ENCODE measurements around the gene GLG1. TPM values are rescaled to one million over a fixed set of nuclear protein-coding genes. Genes with fewer than 3 reads are reported as not detected.

Gene GLG1
- total RNA-seq, 1 experiment from 2014 or later = 237 TPM

DNA sequence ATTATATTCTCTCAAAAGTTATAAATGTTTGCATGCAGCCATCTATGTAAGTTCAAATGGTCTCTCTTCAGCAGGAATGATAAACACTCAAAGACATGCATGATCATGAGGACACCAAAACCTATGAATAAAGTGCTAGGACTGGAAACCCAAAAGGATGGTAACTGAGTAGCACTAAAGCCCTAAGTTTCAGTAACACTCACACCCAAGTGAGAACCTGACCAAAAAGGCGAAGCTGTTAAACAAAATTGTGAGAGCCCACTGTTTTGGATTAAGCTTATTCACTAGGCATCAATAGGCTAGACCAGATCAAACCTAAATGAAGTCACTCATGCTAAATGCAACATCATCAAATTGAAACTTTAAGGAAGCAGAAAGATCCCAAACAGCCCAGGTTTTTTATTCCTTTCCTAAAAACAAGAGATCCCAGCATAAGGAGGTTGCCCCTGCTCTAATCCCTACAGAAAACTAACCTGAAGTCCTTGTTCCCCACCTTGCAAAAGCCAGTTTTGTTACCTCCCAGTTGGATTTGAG lies 42.4 kb downstream of the GLG1 start:
- Histone ChIP-seq H3K9me2 (ENCODE audit: insufficient read depth) (no peaks in the 10 kb centered on the region), H3K9me3 (ENCODE audit: control insufficient read depth in 1 of 2, insufficient read depth in 1 of 2, low read depth in 1 of 2, low read length in 2 of 2) (no peaks in the 10 kb centered on the region), H3K4me3 (replicated peaks in 1 of 2; ENCODE audit: low read depth in 1 of 2, low read length in 2 of 2) (no peak overlapping the region), H3K4me2 (ENCODE audit: low read length) (peak overlapping the region; percentile 67), H3K4me1 (ENCODE audit: control insufficient read depth in 1 of 2, insufficient read depth in 2 of 2, low read length in 2 of 2) (peaks cover 62 to 73% of the 10 kb centered on the region in 2 experiments), H3K9ac (ENCODE audit: low read length) (peak overlapping the region; percentile 48), H3K36me3 (ENCODE audit: control insufficient read depth in 1 of 2, insufficient read depth in 2 of 2, low read length in 2 of 2) (no peaks in the 10 kb centered on the region), H2AFZ (ENCODE audit: low read depth, low read length, poor library complexity, severe bottlenecking) (no peak overlapping the region), H3K27me3 (ENCODE audit: insufficient read depth, low read length) (no peaks in the 10 kb centered on the region), H3K27ac (ENCODE audit: low read depth, low read length) (peak overlapping the region; percentile 44), H3K79me2 (ENCODE audit: insufficient read depth, low read length) (peaks cover 98% of the 10 kb centered on the region), H4K20me1 (ENCODE audit: insufficient read depth) (no peaks in the 10 kb centered on the region; the same call in 1 of the 2 replicates)
- no TSS peak for BruUV-seq (replicated peaks)
- CTCF ChIA-PET = no interaction called here
- intact Hi-C loops (cut with micrococcal nuclease) = loop anchor here (5.0 kb wide), 1 partner anchor 38 kb away; no protein-coding TSS in a partner anchor
- POLR2A ChIA-PET = no interaction called here
- DNase-seq (ENCODE audit: low read depth, low spot score) (no peak), ATAC-seq (no peak; the same call in 1 of the 2 replicates)
- TF ChIP-seq EGR1 (IDR thresholded peaks at IDR 0.05; ENCODE audit: low read depth) (no peak), ZBTB33 (IDR thresholded peaks at IDR 0.05; ENCODE audit: extremely low read depth, insufficient replicate concordance, low read length) (no peak), JUND (IDR thresholded peaks at IDR 0.05) (no peak), ZNF274 (IDR thresholded peaks at IDR 0.05; ENCODE audit: low read depth, low read length) (no peak), ZFX (IDR thresholded peaks at IDR 0.05) (no peak), SP1 (IDR thresholded peaks at IDR 0.05; ENCODE audit: low read depth) (no peak), CBX3 (IDR thresholded peaks at IDR 0.05; ENCODE audit: low read depth) (no peak), POLR2AphosphoS5 (IDR thresholded peaks at IDR 0.05; ENCODE audit: low read depth, low read length) (no peak), EZH2phosphoT487 (IDR thresholded peaks at IDR 0.05; ENCODE audit: borderline replicate concordance) (no peak), SIN3A (IDR thresholded peaks at IDR 0.05; ENCODE audit: low read depth) (no peak), FOSL1 (IDR thresholded peaks at IDR 0.05; ENCODE audit: low read depth) (no peak), TCF7L2 (IDR thresholded peaks at IDR 0.05; ENCODE audit: borderline replicate concordance, extremely low read depth, insufficient read depth, insufficient read length) (no peak), POLR2A (IDR thresholded peaks at IDR 0.05; ENCODE audit: borderline replicate concordance, extremely low read depth, insufficient read depth, insufficient read length) (no peak), ELF1 (IDR thresholded peaks at IDR 0.05; ENCODE audit: borderline replicate concordance, low read depth) (no peak), MAX (IDR thresholded peaks at IDR 0.05) (no peak), RAD21 (IDR thresholded peaks at IDR 0.05; ENCODE audit: low read depth) (no peak), CEBPB (IDR thresholded peaks at IDR 0.05; ENCODE audit: low read depth) (no peak), SRF (IDR thresholded peaks at IDR 0.05; ENCODE audit: low read depth) (no peak)
- TF ChIP-seq, protein P1, sequence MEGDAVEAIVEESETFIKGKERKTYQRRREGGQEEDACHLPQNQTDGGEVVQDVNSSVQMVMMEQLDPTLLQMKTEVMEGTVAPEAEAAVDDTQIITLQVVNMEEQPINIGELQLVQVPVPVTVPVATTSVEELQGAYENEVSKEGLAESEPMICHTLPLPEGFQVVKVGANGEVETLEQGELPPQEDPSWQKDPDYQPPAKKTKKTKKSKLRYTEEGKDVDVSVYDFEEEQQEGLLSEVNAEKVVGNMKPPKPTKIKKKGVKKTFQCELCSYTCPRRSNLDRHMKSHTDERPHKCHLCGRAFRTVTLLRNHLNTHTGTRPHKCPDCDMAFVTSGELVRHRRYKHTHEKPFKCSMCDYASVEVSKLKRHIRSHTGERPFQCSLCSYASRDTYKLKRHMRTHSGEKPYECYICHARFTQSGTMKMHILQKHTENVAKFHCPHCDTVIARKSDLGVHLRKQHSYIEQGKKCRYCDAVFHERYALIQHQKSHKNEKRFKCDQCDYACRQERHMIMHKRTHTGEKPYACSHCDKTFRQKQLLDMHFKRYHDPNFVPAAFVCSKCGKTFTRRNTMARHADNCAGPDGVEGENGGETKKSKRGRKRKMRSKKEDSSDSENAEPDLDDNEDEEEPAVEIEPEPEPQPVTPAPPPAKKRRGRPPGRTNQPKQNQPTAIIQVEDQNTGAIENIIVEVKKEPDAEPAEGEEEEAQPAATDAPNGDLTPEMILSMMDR (IDR thresholded peaks at IDR 0.05 in 2 of 3, conservative IDR thresholded peaks at IDR 0.05 in 1 of 3; ENCODE audit: borderline replicate concordance in 1 of 3, insufficient read depth in 1 of 3, low read depth in 2 of 3, low read length in 2 of 3) = no peak
- TF ChIP-seq, protein P2, sequence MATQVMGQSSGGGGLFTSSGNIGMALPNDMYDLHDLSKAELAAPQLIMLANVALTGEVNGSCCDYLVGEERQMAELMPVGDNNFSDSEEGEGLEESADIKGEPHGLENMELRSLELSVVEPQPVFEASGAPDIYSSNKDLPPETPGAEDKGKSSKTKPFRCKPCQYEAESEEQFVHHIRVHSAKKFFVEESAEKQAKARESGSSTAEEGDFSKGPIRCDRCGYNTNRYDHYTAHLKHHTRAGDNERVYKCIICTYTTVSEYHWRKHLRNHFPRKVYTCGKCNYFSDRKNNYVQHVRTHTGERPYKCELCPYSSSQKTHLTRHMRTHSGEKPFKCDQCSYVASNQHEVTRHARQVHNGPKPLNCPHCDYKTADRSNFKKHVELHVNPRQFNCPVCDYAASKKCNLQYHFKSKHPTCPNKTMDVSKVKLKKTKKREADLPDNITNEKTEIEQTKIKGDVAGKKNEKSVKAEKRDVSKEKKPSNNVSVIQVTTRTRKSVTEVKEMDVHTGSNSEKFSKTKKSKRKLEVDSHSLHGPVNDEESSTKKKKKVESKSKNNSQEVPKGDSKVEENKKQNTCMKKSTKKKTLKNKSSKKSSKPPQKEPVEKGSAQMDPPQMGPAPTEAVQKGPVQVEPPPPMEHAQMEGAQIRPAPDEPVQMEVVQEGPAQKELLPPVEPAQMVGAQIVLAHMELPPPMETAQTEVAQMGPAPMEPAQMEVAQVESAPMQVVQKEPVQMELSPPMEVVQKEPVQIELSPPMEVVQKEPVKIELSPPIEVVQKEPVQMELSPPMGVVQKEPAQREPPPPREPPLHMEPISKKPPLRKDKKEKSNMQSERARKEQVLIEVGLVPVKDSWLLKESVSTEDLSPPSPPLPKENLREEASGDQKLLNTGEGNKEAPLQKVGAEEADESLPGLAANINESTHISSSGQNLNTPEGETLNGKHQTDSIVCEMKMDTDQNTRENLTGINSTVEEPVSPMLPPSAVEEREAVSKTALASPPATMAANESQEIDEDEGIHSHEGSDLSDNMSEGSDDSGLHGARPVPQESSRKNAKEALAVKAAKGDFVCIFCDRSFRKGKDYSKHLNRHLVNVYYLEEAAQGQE (IDR thresholded peaks at IDR 0.05; ENCODE audit: low read depth) = no peak
- RAD21 ChIA-PET (ENCODE audit: low non-redundant PET in 1 of 2, low total read pairs in 2 of 2, uncharacterized antibody in 2 of 2, unreplicated experiment in 2 of 2) = no interaction called here
